Retinal pigment epithelial cell (primary cell): ENCODE measurements around the gene LARP1B.
"Not testable (repeated sequence)": the region's sequence is repeated elsewhere in the genome, so short reads cannot be mapped to it uniquely, and the experiment has no call there.

Experiments used
- DNase-seq: peaks from one replicate; pipeline ENCODE4 v3.0.0-alpha.2; 2010; ENCODE audit warnings: low read depth
- H3K4me3 ChIP-seq: 2 replicates; pipeline ENCODE4 v1.5.1; 2011; ENCODE audit warnings: mild to moderate bottlenecking, low read length, control low read depth, moderate library complexity
- TF ChIP-seq, protein P1 (sequence below): conservative IDR thresholded peaks from 2 replicates; pipeline ENCODE4 v1.5.1; 2011; ENCODE audit warnings: low read depth, low read length, control low read depth, inconsistent platforms

LARP1B gene

GRCh38 chr4:128155231-128155855 is 94.2 kb downstream of the LARP1B start:
- TF ChIP-seq, protein P1, sequence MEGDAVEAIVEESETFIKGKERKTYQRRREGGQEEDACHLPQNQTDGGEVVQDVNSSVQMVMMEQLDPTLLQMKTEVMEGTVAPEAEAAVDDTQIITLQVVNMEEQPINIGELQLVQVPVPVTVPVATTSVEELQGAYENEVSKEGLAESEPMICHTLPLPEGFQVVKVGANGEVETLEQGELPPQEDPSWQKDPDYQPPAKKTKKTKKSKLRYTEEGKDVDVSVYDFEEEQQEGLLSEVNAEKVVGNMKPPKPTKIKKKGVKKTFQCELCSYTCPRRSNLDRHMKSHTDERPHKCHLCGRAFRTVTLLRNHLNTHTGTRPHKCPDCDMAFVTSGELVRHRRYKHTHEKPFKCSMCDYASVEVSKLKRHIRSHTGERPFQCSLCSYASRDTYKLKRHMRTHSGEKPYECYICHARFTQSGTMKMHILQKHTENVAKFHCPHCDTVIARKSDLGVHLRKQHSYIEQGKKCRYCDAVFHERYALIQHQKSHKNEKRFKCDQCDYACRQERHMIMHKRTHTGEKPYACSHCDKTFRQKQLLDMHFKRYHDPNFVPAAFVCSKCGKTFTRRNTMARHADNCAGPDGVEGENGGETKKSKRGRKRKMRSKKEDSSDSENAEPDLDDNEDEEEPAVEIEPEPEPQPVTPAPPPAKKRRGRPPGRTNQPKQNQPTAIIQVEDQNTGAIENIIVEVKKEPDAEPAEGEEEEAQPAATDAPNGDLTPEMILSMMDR, result no peak
- DNase-seq, result no peak
- H3K4me3 ChIP-seq, result no peak overlapping the region

DNA sequence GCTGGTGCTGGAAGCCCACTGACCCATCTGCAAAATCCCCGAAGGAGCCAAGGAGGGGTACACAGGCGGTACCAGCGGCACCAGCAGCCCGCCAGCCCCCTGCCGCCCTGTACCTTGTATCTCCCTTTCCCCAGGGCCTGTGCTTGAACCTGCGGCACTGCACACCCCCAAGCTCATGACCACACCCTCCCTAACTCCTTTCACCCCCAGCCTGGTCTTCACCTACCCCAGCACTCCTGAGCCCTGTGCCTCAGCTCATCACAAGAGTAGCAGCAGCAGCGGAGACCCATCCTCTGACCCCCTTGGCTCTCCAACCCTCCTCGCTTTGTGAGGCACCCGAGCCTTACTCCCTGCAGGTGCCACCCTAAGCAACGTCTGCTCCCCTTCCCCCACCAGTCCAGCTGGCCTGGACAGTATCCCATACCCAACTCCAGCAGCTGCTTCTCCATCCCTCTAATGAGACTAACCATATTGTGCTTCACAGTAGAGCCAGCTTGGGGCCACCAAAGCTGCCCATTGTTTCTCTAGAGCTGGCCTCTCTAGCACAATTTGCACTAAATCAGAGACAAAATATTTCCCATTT is 94.9 kb downstream of the LARP1B start:
- DNase-seq, result no peak
- no peak overlapping the region for H3K4me3 ChIP-seq
- TF ChIP-seq, protein P1, result no peak

DNA sequence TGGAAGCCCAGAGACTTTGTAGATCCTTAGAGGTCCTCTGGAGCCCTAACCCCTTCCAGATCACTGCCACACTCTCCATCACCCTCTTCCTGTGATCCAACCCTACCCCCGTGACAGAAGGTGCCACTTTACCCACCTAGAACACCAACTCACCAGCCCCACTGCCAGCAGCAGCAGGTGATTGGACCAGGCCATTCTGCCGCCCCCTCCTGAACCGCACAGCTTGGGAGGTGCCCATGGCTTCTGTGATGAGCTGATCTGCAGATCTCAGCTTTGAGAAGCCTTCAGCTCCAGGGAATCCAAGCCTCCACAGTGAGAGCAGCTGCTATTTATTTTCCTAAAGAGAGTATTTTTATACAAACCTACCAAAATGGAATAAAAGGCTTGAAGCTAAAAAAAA is 95.4 kb downstream of the LARP1B start:
- not testable (repeated sequence) for DNase-seq

DNA sequence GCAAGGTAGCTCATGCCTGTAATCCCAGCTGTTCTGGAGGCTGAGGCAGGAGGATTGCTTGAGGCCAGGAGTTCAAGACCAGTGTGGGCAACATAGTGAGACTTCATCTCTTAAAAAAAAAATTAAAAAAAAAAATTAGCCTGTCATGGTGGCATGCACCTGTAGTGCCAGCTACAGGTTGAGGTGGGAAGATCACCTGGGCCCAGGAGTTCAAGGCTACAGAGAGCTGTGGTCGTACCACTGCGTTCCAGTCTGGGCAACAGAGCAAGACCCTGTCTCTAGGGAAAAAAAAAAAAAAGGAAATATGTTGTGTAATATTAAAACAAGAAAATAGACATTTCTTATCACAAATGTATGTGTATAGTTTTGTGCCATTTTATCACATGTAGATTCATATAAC is 97.8 kb downstream of the LARP1B start:
- DNase-seq, result no peak
- no peak overlapping the region for H3K4me3 ChIP-seq
- TF ChIP-seq, protein P1, result no peak

More for the DNA sequence above, 95.4 kb downstream of the LARP1B start:
- H3K4me3 ChIP-seq, result not testable (repeated sequence)

- H3K4me3 ChIP-seq, result no peak overlapping the region
- no peak for DNase-seq
- TF ChIP-seq, protein P1, result no peak
These were observed 98.9 kb downstream of the LARP1B start for GRCh38 chr4:128159967-128160366.

DNA sequence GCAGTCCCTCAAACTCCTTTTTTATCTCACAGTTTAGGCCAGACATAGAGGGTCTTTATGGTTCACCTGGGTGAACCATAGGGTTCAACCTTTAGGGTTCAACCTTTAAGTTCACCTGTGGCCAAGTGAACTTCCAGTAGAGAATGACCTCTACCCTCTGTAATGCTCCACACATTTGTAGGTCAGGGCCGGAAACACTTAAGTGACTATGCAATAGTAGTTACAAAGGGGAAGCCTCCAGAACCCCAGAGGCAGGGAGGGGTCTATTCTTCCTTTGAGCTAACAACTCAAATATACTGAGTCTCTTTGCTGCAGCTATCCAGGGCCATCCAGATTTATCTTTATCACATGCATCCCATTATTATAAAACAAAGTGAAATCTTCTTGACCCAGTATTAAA is 100.0 kb downstream of the LARP1B start:
- TF ChIP-seq, protein P1, result no peak
- no peak overlapping the region for H3K4me3 ChIP-seq
- no peak for DNase-seq

DNA sequence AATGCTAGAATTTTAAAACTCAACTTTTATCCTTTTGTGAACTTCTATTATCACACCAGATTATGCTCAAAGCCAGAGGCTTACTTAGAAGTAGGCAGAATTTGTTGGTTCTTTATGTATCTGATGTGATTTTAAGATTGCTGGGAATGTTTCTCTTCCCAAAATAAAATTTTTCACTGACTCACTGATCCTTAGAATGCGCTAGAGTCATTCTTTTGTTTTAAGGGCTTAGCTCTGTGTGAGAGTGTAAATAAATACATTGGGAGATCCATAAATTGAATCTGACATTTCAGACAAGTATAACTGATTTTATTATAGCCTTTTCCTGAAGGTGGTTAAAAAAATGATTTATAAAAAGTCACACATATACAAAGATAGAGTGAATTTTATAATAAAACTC is 101.3 kb downstream of the LARP1B start:
- TF ChIP-seq, protein P1, result no peak
- H3K4me3 ChIP-seq, result no peak overlapping the region
- DNase-seq, result no peak
